Stimulated activated CD8-positive, alpha-beta memory T cell treated with anti-CD3 and anti-CD28 coated beads, Interleukin-7, amount 100 ng/mL, for 48 hours (primary cell): ENCODE data around the gene GALT.

Experiments used
- DNase-seq, 2 donors: peaks; one replicate each; pipeline ENCODE4 v3.0.0-alpha.2; 2020; ENCODE audit warnings: low read depth in 1 of 2; ENCODE audit errors: extremely low read depth in 1 of 2

GALT gene

DNA sequence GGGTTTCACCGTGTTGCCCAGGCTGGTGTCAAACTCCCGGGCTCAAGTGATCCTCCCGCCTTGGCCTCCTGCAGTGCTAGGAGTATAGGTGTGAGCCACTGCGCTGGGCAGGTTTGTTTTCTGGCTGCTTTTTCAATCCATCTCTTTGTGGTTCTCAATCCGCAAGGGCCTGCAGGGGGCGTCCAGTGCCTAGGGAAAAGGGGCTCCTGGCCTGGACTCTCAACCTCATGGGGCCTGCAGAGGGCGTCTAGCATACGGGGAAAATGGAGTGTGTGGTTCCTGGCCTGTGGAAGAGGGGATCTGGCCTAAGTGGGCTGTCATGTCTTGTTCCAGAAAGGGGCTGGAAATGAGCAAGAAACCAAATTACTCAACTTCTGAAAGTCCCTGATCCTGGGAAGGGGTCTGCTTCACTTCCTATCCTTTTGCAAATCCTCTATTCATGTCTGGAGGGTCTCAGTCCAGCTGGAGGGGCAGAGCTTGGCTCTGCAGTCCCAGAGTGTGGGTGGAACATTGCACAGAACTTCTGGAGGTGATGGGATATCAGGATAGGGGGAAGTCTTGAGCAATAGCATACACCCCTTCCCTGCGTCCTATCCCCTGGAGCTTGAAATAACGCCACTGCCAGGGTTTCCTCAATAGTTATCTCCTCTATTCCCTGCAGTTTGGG lies 28.7 kb downstream of the GALT start:
- peak in 1 of 2 donors; percentile 56 for DNase-seq

DNA sequence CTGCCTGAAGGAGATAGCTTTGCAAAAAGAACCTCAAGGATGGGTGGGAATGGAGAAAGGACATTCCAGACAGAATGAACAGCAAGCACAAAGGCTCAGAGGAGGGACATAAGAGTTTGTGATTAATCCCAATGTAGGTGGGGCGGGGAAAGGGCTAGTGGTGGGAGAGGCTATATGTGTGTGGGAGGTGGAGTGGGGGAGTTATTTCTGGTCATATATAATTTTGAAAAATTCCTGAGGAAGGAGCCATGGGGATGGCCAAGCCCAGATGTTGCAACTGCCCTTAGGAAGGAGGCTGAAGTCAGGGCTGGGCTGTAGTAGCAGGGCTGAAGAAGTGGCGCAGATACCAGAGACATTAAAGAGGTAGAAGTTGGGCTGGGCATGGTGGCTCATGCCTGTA lies 29.4 kb downstream of the GALT start:
- no peak for DNase-seq

DNA sequence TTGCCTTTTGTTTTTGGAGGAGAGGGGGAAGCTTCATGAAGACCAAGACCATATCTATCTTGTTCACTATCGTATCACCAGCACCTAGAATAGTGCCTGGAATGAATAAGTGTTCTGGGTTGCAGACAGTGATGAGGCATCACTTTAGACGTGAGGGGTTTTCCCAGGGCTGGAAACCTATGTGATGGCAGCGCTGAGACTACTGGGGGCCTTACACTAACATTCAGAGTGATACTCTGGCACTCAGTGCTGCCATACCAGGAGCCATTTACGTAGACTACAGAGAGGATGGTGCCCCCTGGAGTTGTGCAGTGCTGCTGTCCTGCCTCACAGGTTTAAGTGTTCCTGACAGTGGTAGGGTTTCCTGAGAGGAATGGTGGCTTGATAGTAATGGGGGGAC lies 37.7 kb downstream of the GALT start:
- peak in 1 of 2 donors; percentile 29 for DNase-seq

DNA sequence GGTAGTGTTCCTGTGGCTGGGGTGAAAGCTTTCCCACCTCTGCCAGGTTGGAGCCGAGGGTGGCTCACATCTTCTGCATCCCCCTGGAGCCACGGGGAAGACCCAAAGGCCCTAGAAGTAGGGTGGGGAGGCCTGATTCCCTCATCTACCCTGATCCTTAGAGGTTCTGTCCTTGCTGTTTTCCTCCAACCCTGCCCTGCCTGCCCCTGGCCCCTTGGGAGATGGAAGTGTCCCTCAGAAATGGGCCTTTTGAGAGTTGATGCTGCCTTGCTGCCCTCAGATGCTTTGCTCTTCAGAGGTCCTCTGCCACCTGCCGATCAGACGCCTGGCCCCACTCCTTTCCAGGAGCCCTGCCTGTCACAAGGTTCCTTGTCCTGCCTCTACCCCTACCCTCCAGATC lies 38.3 kb downstream of the GALT start:
- DNase-seq: no peak

DNA sequence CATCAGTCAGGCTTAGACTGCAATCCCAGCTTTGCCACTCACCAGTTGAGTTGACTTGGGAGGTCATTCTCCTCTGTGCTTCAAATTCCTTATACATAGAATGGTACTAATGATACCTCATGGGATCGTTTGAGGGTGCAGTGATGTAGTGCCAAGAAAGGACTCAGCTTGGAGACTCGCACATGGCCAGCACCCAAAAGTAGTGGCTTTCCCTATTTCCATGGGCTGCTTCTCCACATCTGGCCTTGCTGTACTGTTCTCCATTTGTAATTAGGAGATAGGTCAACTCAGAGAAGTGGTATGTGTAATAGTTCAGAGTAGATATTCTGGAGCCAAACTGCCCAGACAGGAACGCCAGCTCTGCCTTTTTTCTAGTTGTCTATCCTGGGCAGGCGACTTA lies 39.1 kb downstream of the GALT start:
- DNase-seq: no peak

DNA sequence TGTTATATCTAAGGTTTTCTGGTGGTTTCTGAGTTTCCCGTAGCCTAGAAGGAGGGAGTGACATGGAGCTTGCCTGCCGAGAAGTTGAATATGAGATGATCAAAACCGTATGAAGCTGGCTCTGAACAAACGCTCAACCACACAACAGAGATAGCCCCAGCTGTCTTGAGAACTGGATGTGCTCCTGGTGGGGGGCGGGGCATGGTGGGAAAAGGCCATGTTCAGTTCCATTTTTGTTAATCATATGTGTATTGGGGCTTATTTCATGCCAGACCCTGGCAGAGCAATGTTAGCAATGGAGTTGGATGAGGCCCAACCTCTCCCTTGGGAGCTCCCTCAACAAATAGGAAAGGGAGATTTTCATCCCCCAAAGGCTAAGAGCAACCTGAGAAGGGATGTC lies 39.8 kb downstream of the GALT start:
- no peak for DNase-seq

DNA sequence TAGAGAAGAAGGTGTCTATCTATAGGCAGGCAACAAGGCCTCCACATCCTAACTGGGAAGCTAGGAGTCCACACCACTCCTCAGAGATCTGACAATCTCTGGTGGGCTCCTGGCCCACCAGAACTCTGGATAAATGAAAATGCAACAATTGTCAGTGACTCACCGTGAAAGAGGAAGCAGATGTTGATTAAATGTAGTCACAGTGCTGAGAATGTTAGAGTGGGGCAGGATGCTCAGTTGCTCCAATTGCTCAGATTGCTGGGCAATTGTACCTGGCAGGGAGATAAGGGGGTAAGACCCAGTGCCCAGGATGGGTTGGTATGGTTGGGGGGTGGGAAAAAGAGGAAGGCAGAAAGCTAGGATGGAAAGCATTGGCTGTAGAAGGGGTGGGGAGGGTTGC lies 40.3 kb downstream of the GALT start:
- no peak for DNase-seq

DNA sequence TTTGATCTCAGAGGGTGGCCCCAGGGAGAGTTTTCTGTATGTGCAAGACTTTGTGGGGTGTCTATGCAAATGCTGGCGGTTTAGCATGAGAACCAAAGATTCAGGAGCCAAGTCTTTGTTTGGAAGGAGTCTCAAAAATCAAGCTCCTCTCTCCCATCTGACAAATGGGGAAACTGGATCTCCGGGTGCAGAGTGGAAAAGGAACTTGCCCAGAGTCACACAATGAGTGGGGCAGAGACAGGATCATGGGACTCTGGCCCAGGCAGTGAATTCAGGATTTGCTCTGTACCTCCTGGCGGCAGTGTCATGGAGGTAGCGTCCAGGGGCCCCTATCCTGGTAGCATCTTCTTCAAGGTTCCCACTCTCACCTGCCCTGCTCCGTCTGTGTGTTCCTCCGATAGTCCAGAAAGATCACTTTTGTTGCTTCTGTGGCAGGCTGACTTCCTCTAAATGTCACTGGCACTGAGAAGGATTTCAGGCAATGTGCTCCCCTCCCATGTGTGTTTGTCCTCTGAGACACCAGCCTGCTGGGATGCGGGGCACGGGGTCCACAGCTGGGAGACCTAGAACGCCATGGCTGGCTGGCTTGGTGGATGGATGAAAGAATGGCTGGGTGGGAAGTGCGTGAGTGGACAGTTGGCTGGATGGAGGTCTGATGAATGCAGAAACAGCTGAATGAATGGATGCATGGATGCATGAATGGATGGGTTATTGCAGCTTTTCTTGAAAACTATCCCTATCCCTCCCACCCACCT lies 41.0 kb downstream of the GALT start:
- no peak for DNase-seq

DNA sequence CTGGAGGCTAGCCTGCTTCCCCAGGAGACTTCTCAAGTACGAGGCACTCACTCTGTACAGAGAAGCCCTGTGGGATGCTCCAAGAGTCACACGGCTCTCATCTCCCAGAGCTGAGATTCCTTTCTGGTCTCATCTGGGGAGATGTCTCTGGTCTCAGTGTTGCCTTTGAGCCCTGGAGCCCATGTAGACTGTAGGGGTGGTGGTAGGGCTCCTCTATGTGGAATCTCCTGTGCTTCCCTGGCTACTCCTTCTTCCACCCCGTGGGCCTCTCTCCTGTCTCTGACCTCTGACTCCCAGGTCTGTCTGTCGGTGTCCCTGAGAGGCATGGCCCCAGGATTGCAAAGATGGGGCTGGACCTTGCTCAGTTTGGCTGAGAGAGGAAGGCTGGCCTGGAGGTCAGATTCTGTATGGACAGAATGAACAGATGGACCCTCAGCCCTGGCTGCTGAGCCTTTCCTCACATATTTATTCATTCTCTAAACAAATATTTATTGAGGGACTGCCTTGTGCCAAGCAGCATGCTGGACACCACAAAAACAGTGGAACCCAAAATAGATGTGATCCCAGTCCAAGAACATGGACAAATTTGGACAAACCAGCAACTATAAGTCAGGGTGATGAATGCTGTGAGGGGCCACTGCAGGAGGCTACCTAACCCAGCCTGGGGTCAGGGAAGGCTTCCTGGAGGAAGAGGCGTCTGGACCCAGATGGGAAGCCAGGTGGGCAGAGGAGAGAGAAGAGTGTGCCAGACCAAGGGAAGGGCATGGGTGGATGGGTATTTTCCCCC lies 42.0 kb downstream of the GALT start:
- no peak for DNase-seq

DNA sequence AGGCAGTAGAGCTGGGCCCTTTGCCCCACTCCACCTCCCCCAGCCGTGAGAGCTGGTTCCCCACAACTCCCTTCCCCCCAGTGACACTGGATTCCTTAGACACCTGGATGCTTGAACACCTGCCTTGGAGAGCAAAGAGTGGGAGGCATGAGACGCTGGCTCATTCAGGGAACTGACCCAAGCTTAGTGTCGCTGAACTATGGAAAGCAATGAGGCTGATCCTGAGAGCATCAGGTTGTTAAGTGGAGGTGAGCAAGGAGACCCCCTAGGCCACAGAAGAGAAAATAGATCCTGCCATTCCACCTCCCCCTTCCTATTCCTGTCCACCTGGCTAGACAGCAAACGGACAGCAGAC lies 42.6 kb downstream of the GALT start:
- no peak for DNase-seq

DNA sequence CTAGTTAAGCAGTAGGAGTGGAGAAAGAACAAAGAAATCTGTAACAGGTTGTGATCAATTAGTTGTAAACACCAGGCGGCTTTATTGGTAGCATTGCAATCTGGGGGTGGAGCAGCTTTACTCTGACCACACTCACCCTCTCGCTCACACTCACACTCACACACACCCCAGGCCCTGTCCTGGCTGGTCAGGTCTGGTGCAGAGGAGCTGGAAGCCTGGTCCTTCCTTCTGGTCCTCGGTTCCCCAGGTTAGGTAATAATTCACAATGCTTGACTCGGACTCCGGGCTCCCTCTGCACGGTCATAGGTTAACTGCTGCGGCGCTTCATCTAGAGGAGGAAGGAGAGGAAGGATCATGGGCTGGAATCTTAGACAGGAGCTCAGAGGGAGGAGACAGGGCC lies 43.0 kb downstream of the GALT start:
- no peak for DNase-seq

DNA sequence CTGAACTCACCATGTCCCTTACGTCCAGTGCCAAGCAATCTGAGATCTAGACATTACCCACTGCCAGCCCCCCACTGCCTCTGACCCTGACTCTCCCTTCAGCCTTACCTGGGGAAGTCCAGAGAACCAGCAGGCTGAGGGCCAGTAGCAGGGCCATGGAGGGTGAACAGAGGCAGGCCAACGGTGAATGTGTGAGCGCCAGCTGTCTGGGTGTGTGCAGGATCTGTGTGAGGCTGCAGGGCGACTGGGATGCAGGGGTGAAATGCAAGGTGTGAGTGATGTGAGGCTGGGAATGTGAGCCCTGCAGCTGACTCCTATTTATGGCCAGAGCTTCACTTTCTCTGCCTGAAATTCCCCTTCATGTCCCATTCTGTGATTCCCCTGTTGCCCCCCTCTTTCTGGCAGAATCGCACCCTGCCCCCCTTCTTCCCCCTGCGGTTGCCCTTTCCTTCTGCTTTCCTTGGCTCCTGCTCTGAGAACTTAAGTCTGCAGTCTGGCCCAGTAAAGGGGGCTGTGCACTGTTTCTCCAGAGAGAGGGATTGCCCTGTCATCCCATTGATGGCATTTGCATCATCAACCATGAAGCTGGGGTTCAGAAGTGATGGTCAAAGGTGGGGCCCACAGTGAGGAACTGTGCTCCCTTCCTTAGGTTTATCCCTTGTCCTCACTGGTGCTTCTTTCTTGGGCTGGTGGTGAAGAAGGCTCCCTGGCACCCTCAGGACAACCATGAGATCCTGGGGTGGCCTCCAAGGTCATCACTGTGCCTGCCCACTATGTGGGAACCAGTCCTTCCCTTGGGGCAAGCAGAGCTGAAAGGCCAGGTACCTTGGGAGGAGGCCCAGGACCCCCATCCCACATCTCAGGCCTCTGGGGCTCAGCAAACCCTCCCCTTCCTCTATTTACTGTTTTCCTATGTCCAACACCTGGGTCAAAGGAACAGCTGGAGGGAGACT lies 44.8 kb downstream of the GALT start, which contains the start of gene CCL19:
Gene CCL19, minus strand, starts transcription at position 294 of the 953 bp plus-strand sequence. Its CDS starts 137 bp downstream, at position 157.
- DNase-seq: no peak

DNA sequence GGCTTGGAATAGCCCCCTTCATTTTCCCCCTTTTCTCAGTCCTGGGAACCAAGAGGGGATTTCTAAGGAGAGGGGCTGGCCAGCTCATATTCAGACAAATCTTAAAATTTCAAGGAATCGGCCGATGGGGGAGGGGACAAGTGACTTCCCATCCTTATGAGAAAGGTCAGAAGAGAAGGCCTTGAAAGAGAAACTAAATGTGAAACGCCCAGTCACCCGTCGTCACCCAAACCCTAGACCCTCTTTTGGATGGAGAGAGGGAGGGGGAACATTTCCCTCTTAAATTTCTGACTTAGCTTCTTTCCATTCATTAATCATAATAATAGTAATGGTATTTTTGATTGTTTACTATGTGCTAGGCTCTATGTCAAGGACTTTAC lies 45.5 kb downstream of the GALT start:
- DNase-seq: no peak

DNA sequence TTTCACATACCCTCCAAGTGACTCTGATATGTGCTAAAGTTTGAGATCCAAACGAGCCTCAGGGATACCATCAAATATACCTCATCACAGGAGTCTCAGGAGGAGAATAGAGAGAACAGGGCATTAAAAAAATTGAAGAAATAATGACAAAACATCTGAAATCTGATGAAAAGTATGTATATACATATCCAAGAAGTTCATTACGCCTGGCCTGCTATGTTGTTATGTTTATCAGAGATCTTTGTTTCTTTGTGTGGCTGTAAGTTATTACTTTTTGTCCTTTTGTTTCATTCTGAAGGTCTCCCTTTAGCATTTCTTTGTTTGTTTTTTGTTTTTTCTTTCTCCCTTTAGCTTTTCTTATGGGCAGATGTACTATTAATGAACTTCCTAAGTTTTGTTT lies 47.1 kb downstream of the GALT start:
- DNase-seq: no peak

DNA sequence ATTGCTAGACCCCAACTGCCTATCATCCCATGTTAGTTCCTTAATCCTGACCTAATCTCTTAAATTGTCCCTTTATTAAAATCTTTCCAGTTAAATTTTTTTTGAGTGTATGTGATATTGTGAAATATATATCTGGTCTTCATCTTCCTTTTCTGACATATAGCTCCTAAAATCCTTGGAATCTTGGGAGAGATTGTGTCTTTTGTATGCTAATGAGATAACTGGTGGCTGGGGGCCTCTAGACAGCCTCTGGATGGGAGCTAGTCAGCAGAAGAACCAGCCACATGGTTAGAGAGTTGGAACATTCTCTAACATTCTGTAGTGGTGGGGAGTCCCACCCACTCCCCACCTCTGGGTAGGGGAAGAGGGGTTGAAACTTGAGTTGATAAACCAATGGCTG lies 48.3 kb downstream of the GALT start:
- no peak for DNase-seq
